GM18951 (cell line): ENCODE results near the gene GIPC1.
"Not testable (repeated sequence)": the region's sequence is repeated elsewhere in the genome, so short reads cannot be mapped to it uniquely, and the experiment has no call there.

Experiments used
- POLR2A ChIP-seq: IDR thresholded peaks from 4 replicates; pipeline ENCODE4 v1.6.1; 2011; ENCODE audit warnings: mild to moderate bottlenecking; ENCODE audit not compliant: insufficient read length, insufficient read depth; ENCODE audit errors: extremely low read depth
- in situ Hi-C: fragments of 300-500 bp; cut with MboI; formaldehyde crosslinking; loops from one replicate; pipeline ENCODE4 v1.12.0; 2022; ENCODE audit warnings: low sequenced_read_pairs, mixed read lengths, inconsistent platforms; ENCODE audit not compliant: unreplicated experiment

The GIPC1 gene

DNA sequence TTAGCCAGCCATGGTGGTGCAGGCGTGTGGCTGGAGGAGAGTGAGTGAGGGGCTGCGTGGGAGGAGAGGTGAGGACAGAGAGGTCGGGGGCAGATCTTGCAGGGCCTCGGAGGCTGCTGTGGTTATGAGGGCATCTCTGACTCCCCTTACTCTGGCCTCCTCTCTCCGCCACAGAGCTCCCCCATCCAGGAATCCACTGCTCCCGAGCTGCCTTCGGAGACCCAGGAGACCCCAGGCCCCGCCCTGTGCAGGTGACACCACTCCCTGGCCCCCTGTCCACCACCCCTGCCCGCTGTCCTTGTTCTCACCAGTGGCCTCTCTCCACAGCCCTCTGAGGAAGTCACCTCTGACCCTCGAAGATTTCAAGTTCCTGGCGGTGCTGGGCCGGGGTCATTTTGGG lies 28.5 kb downstream of the GIPC1 start:
- in situ Hi-C loops = no loop called here

DNA sequence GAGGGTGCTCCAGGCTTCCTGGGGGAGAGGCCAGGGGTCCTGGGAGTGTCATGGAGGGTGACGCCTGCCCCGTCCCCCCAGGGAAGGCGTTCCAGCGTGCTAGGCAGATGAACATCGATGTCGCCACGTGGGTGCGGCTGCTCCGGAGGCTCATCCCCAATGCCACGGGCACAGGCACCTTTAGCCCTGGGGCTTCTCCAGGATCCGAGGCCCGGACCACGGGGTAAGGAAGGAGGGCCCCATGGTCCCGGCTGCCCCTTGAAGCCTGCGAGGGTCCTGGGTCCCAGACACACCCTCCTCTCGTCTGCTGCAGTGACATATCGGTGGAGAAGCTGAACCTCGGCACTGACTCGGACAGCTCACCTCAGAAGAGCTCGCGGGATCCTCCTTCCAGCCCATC lies 32.2 kb downstream of the GIPC1 start:
- no peak for TF ChIP-seq POLR2A
- in situ Hi-C loops = no loop called here

More for the DNA sequence above, 28.5 kb downstream of the GIPC1 start:
- TF ChIP-seq POLR2A = no peak

DNA sequence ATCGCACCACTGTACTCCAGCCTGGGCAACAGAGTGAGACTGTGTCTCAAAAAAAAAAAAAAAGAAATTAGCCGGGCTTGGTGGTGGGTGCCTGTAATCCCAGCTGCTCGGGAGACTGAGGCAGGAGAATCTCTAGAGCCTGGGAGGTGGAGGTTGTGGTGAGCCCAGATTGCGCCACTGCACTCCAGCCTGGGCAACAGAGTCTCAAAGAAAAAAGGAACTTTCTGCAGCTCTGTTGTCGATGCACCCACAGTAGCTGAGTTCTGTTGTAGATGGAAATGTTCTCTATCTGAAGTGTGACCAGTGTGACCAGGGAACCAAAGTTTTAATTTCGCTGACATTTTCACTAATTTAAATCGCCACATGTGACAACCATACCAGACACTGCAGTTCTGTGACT lies 33.5 kb downstream of the GIPC1 start:
- in situ Hi-C loops = not testable (repeated sequence)

DNA sequence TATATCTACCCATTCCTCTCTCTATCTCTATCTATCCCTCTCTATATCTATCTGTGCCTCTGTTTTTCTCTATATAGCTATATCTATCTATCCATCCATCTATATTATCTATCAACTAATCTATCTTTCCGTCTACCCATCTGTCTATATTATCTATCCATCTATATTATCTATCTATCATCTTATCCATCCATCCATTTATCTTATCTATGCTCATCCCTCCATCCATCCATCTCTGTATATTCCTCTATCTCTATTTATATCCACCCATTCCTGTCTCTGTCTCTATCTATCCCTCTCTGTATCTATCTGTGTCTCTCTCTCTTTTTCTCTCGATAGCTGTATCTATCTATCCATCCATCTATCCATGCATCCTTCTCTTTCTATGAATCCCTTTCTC lies 35.0 kb downstream of the GIPC1 start:
- TF ChIP-seq POLR2A = no peak
- in situ Hi-C loops = no loop called here

DNA sequence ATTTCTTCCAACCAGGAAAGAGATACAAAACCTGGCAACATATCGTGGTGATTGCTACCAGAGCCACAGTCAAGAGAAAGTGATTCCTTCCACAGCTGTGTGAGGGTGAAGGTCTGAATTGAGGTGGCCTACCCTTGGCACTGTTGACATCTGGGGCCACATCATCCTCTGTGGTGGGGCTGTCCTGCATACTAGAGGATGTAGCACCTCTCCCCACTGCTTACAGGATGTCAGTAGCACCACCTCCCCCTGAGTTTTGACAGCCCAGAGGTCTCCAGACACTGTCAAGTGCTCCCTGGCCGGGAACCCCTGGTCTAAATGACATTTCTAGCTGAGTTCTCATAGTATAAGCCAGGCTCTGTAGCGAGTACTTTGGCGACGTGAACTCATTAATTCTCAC lies 36.2 kb downstream of the GIPC1 start:
- in situ Hi-C loops = no loop called here
- no peak for TF ChIP-seq POLR2A

DNA sequence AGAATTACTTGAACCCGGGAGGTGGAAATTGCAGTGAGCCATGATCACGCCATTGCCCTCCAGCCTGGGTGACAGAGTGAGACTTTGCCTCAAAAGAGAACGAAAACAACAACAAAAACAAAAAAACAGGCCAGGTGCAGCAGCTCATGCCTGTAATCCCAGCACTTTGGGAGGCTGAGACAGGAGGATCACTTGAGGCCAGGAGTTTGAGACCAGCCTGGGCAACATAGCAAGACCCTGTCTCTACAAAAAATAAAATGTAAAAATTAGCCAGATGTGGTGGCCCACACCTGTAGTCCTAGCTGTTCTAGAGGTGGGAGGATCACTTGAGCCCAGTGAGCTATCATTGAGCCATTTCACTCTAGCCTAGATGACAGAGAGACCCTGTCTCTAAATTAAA lies 43.6 kb downstream of the GIPC1 start:
- in situ Hi-C loops = not testable (repeated sequence)

DNA sequence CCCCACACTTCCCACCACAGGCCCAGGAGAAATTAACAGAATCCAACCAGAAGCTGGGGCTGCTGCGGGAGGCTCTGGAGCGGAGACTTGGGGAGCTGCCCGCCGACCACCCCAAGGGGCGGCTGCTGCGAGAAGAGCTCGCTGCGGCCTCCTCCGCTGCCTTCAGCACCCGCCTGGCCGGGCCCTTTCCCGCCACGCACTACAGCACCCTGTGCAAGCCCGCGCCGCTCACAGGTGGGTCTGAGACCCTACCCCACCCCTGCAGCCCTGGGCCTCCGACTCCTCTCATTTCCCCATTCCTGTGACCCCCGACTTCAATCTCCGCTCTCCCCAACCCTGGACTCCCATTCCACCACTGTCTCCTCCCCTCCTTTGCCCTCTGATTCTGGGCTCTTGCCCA lies 45.1 kb downstream of the GIPC1 start:
- in situ Hi-C loops = no loop called here

DNA sequence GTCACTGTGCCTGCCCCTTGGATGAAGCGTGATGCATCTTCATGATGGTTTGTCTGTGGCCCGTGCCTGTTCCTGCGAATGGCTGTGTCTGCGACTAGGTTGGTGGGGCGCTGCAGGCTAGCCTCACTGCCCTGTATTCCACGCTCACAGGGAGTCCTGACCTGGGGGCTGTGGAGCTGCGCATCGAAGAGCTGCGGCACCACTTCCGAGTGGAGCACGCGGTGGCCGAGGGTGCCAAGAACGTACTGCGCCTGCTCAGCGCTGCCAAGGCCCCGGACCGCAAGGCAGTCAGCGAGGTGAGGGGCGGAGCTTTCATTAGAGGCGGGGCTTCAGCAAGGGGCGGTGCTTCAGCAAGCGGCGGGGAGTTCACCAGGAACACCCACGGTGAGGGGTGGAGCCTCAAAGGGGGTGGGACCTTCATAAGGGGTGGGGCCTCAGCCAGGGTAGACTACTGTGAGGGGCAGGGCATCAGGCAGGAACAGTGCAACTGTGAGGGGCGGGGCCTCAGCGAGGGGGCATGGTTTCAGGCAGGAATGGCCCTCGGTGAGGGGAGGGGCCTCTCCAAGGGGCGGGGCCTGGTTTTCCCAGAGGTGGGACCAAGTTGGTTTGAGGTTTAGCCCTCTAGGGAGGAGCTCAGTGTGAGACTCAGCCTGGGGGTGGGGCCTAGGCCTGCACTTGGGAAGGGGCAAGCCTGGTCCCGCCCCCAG lies 45.6 kb downstream of the GIPC1 start:
- in situ Hi-C loops = no loop called here
- TF ChIP-seq POLR2A = no peak

More for the DNA sequence above, 45.1 kb downstream of the GIPC1 start:
- no peak for TF ChIP-seq POLR2A

DNA sequence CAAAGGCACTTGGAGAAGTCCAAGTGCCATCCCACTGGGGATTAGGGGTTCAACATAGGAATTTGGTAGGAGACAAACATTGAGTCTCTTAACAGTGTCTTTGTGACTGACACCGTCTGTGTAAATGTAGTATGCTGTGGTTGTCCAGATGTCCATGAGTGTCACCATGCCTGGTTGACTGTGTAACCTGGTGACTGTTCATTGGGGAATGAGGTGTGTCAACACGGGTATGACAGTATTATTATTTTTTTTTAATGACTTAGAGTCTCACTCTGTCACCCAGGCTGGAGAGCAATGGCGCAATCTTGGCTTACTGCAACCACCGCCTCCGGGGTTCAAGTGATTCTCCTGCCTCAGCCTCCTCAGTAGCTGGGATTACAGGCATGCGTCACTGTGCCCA lies 46.6 kb downstream of the GIPC1 start:
- no peak for TF ChIP-seq POLR2A
- in situ Hi-C loops = no loop called here

DNA sequence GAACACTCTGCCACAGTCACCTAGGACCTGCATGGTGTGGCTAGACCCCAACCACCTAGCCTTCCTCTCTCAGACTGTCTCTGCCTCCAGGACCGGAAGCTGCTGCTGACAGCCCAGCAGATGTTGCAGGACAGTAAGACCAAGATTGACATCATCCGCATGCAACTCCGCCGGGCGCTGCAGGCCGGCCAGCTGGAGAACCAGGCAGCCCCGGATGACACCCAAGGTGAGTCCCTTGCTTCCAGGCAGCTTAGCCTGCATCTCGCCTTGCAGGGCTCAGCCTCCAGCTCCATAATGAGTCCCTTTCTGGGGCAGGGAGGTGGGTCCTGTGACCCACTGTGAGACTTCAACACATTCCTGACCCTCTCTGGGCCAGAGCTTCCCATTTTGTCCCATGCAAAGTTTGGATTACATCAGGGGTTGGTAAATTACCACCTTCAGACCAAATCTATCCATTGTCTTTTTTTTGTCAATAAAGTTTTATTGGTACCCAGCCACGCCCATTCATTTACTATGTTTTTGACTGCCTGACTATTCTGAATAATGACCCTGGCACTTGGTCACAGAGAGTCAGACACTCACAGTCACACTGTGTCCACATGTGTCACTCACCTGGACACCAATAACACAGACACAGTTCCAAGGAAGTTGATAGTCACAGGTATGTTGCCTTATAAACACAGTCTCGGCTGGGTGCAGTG lies 49.4 kb downstream of the GIPC1 start:
- in situ Hi-C loops = no loop called here
- no peak for TF ChIP-seq POLR2A

DNA sequence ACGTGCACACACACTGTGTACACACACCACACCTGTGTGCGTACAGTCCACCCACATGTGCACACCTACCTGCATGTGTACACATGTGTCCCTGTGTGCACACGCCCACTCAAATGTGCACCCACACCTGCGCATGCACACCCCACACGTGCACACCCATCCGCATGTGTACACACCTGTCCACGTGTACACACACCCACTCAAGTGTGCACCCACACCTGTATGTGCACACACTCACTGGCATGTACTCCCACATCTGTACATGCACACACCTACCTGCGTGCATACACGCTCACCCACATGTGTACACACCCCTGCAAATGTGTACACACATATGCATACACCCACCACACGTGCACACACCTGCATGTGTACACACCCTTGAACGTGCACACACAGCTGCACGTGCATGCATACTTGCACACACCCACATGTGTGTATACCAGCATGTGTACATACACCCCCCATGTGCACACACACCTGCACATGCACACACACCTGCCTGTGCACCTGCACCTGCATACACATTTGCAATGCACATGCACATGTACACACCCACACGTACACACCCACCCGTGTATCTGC lies 52.2 kb downstream of the GIPC1 start:
- no peak for TF ChIP-seq POLR2A
- in situ Hi-C loops = no loop called here

DNA sequence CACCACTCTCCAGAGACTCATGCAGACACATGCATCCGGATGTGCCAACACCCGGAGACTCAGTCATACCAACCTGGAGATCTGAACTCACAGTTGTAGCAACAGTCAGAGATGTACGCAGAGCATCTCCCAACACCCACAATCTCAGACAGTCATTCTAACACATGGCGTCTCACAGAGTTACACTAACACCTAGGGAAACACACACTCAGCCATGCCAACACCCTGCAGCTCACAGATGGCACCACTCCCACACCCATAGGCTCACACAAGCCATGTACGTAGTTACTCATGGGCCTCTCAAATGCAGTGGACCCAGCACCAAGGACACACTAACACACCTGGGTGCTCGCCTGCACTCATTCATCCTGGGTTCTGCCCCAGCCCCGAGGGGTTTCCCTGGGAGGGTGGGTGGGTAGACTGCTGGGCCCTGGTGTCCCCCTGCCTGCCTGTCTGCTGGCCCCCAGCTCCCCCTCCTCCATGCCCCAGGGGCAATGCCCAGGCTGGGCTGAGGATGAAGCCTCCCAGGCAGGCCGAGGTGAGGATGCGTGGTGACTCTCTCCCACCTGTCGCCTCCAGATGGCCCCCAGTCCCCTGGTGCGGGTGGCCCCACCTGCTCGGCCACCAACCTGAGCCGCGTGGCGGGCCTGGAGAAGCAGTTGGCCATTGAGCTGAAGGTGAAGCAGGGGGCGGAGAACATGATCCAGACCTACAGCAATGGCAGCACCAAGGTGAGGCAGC lies 52.9 kb downstream of the GIPC1 start:
- in situ Hi-C loops = no loop called here

DNA sequence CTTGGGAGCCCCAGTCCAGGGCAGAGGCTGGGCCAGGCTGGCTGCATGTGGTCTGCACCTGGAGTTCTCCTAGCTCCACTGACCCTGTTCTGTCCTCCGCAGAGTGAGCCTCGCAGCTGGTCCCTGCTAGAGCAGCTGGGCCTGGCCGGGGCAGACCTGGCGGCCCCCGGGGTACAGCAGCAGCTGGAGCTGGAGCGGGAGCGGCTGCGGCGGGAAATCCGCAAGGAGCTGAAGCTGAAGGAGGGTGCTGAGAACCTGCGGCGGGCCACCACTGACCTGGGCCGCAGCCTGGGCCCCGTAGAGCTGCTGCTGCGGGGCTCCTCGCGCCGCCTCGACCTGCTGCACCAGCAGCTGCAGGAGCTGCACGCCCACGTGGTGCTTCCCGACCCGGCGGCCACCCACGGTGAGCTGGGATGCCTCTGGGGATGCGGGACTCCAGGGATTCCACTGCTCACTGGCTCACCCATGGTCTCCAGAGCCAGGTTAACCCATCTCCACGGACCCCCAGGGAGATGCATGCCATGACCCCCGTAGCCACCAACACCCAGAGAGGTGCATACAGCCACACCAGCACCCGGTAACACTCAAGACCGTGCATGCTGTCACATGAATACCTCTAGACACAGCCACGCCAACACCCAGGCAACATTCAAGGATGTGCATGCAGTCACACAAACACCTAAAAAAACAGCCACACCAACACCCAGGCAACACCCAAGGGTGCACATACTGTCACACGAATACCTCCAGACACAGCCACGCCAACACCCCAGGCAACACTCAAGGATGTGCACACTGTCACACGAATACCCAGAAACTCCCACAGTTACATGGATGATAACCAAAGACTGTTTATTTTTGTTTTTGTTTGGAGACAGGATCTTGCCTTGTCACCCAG lies 54.6 kb downstream of the GIPC1 start:
- no peak for TF ChIP-seq POLR2A
- in situ Hi-C loops = no loop called here

More for the DNA sequence above, 52.9 kb downstream of the GIPC1 start:
- no peak for TF ChIP-seq POLR2A

DNA sequence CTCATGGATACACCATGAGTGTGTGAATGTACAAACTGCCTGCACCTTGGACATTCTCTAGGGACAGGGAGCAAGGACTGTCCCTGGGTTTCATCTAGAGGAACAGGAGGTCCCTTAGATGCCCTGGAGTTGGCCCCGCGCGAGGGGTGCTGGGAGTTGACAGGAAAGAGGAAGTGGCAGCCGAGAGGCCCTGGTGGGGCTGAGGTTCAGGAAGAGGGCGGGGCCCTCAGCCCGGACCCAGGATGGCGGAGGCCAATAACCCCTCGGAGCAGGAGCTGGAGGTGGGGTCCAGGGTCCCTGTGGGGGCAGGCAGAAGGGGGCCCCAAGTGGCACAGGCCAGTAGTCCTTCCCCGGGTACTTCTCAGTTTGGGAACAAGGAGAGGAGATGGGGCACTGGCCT lies 55.9 kb downstream of the GIPC1 start:
- in situ Hi-C loops = no loop called here
- TF ChIP-seq POLR2A = peak; percentile 81
